Gastrocnemius medialis (tissue), 4 donors: ENCODE data around the gene ZBTB3. TPM values are rescaled to one million over a fixed set of nuclear protein-coding genes. Genes with fewer than 3 reads are reported as not detected.

Experiments used
- ATAC-seq, 2 donors: fragments of 150-250 bp; one replicate each; pipeline ENCODE4 v1.9.1; 2016
- DNase-seq, 2 donors: peaks; one replicate each; pipeline ENCODE4 v3.0.0-alpha.2; 2019
- H3K27ac ChIP-seq, 4 donors: fragments of 200-600 bp; sonication (generic); 1 replicate in 1 of 4; 2 replicates in 3 of 4; pipeline ENCODE4 v1.5.1; 2016 to 2018; ENCODE audit warnings: mild to moderate bottlenecking in 2 of 4, moderate library complexity in 1 of 4
- H3K27me3 ChIP-seq, 3 donors: fragments of 200-600 bp; sonication (generic) in 2 of 3; 1 replicate in 1 of 3; 2 replicates in 2 of 3; pipeline versions ENCODE4 v1.5.1 to v1.6.0; 2016 to 2019; ENCODE audit warnings: mild to moderate bottlenecking in 1 of 3, moderate library complexity in 1 of 3
- H3K36me3 ChIP-seq, 2 donors: fragments of 200-600 bp; sonication (generic) in 1 of 2; one replicate each; pipeline ENCODE4 v1.5.1; 2017 to 2018
- H3K4me1 ChIP-seq, 2 donors: fragments of 200-600 bp; sonication (generic) in 1 of 2; one replicate each; pipeline ENCODE4 v1.5.1; 2016 to 2017; ENCODE audit warnings: mild to moderate bottlenecking in 2 of 2
- H3K4me3 ChIP-seq, 4 donors: fragments of 200-600 bp; sonication (generic) in 3 of 4; 1 replicate in 1 of 4; 2 replicates in 3 of 4; pipeline ENCODE4 v1.5.1; 2016 to 2019; ENCODE audit warnings: mild to moderate bottlenecking in 2 of 4
- H3K9me3 ChIP-seq, 3 donors: fragments of 200-600 bp; sonication (generic) in 2 of 3; 1 replicate in 1 of 3; 2 replicates in 2 of 3; pipeline ENCODE4 v1.5.1; 2016 to 2019
- CTCF ChIP-seq, 5 experiments: fragments of 450-650 bp in 3 of 5; fragments of 200-600 bp in 2 of 5; sonication (generic) in 2 of 5; IDR thresholded peaks in 4 of 5; conservative IDR thresholded peaks in 1 of 5; 1 replicate in 4 of 5; 2 replicates in 1 of 5; pipeline ENCODE4 v1.5.1; 2016 to 2019; ENCODE audit warnings: antibody characterized with exemption in 5 of 5, mild to moderate bottlenecking in 3 of 5, moderate library complexity in 3 of 5
- POLR2A ChIP-seq, 2 donors: fragments of 450-650 bp; IDR thresholded peaks; one replicate each; pipeline ENCODE4 v1.6.1; 2017; ENCODE audit warnings: antibody characterized with exemption in 2 of 2, mild to moderate bottlenecking in 2 of 2, moderate library complexity in 2 of 2
- in situ Hi-C, 4 donors: fragments of 200-750 bp; cut with MboI; loops; one replicate each; pipeline versions ENCODE4 v1.15.0 to v1.8.0; 2017; ENCODE audit warnings: low sequenced_read_pairs in 4 of 4
- intact Hi-C: fragments of 100-400 bp; cut with DNase I; formaldehyde crosslinking; loops from one replicate; pipeline ENCODE4 v1.15.1; 2023; ENCODE audit warnings: low total_unique reads
- total RNA-seq, 4 donors: library from RNA; depleted of rRNA; stranded (reverse); fragments of >200 nt; gene quantifications; one replicate each; pipeline versions ENCODE4 v1.1.0 to v1.2.3, GENCODE V29; 2016

ZBTB3 gene
- 10 to 100 TPM in 1 of 4 donors, 1 to 10 TPM in 3; 5.6 to 10.5 (median 7.7) TPM for total RNA-seq

- peaks cover 14 to 19% of the 10 kb centered on the region in 2 donors for H3K4me1 ChIP-seq
- intact Hi-C loops (loop anchor here (1.0 kb wide), 1 partner anchor 27 kb away; the partner anchor contains the start of gene HNRNPUL2), in situ Hi-C loops (no loop called here)
- peaks cover 0 to 6% of the 10 kb centered on the region in 2 donors for H3K36me3 ChIP-seq
- H3K27ac ChIP-seq, result peak within 1 kb of the TSS; percentile 86 to 98 (median 92)
- TF ChIP-seq POLR2A (IDR thresholded peaks at IDR 0.05) (peak; percentile 49 to 70), CTCF (IDR thresholded peaks at IDR 0.05 in 4 of 5, conservative IDR thresholded peaks at IDR 0.05 in 1 of 5) (no peak)
- DNase-seq, result peak; percentile 99
- ATAC-seq, result peak; percentile 98 to 99
- H3K4me3 ChIP-seq, result peak within 1 kb of the TSS; percentile 62 to 86 (median 73)
- H3K27me3 ChIP-seq, result no peaks in the 10 kb centered on the region
- no peaks in the 10 kb centered on the region for H3K9me3 ChIP-seq
Measured at GRCh38 chr11:62753736-62754603, at the start of gene ZBTB3. Gene ZBTB3, minus strand, starts transcription at chr11:62754160. Its CDS starts 496 bp downstream, at chr11:62753664.

DNA sequence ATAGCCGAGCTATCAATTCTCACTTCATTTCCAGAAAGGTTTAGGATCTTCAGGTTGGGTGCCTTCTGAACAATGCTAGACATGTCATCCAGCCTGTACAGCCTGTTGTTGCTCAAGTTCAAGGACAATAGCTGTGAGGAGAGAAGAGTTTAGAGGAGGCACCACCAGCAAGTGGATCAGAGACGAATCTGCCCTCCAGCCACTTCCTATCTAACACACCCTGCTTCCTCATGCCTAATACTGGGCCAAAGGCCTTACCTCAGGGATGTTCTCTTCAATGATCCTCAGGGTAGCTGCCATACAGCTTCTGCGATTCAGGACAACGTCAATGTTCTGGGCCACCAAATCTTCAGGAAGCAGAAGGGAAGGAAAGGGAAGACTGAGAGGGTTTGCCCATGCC is 47.1 kb upstream of the ZBTB3 start:
- Histone ChIP-seq H3K27ac (no peak overlapping the region), H3K9me3 (no peaks in the 10 kb centered on the region), H3K36me3 (peaks cover 0 to 77% of the 10 kb centered on the region in 2 donors), H3K4me1 (peaks cover 12 to 15% of the 10 kb centered on the region in 2 donors), H3K27me3 (no peaks in the 10 kb centered on the region), H3K4me3 (no peak overlapping the region)
- ATAC-seq (no peak), DNase-seq (no peak)
- in situ Hi-C loops, result no loop called here
- intact Hi-C loops, result no loop called here
- TF ChIP-seq POLR2A (IDR thresholded peaks at IDR 0.05), result no peak
- TF ChIP-seq CTCF (IDR thresholded peaks at IDR 0.05 in 4 of 5, conservative IDR thresholded peaks at IDR 0.05 in 1 of 5), result no peak

GRCh38 chr11:62799486-62799885 is 45.5 kb upstream of the ZBTB3 start:
- no peak for DNase-seq
- TF ChIP-seq POLR2A (IDR thresholded peaks at IDR 0.05) (no peak), CTCF (IDR thresholded peaks at IDR 0.05 in 4 of 5, conservative IDR thresholded peaks at IDR 0.05 in 1 of 5) (no peak)
- no peaks in the 10 kb centered on the region for H3K27me3 ChIP-seq
- no peak overlapping the region for H3K4me3 ChIP-seq
- intact Hi-C loops (no loop called here), in situ Hi-C loops (no loop called here)
- H3K27ac ChIP-seq, result peak overlapping the region in 1 of 4 donors; percentile 10
- H3K4me1 ChIP-seq, result peaks cover 7 to 12% of the 10 kb centered on the region in 2 donors
- no peak for ATAC-seq
- H3K36me3 ChIP-seq, result peaks cover 3 to 93% of the 10 kb centered on the region in 2 donors
- H3K9me3 ChIP-seq, result no peaks in the 10 kb centered on the region

DNA sequence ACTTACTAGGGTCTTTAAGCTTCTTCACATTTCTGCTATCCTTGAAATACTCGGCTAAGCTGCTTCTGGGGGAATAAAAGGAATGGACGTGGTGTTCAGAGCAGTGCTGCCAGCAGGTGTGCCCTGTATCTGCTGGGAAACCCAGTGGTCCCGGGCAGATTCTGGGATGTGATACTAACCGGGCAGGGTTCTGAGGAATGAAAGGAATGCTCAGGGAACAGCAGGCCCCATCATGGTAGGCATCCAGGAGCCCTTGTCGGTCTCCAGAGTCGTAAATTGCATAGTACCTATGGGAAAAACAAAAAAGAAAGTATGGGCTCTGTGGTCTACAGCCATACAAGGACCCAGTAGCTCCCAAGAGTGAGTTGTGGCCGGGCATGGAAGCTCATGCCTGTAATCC is 42.3 kb upstream of the ZBTB3 start:
- Histone ChIP-seq H3K27me3 (no peaks in the 10 kb centered on the region), H3K9me3 (no peaks in the 10 kb centered on the region), H3K4me3 (no peak overlapping the region), H3K4me1 (peaks cover 11 to 12% of the 10 kb centered on the region in 2 donors), H3K27ac (no peak overlapping the region), H3K36me3 (peaks cover 3 to 93% of the 10 kb centered on the region in 2 donors)
- intact Hi-C loops, result no loop called here
- in situ Hi-C loops, result no loop called here
- ATAC-seq (no peak), DNase-seq (no peak)
- TF ChIP-seq POLR2A (IDR thresholded peaks at IDR 0.05) (no peak), CTCF (IDR thresholded peaks at IDR 0.05 in 4 of 5, conservative IDR thresholded peaks at IDR 0.05 in 1 of 5) (no peak)
